Mammary epithelial cell (primary cell): ENCODE measurements around the gene PTGDR2.

ENCODE experiments used
- EZH2 ChIP-seq: IDR thresholded peaks from 2 replicates; pipeline ENCODE4 v1.6.1; 2012; ENCODE audit warnings: low read length, inconsistent platforms, borderline replicate concordance
- TF ChIP-seq, protein P1 (sequence below), 2 donors: IDR thresholded peaks in 1 of 2; conservative IDR thresholded peaks in 1 of 2; 2 replicates each; pipeline ENCODE4 v1.5.1; 2011 to 2012; ENCODE audit warnings: inconsistent platforms in 2 of 2, low read length in 2 of 2, mild to moderate bottlenecking in 2 of 2, control low read depth in 1 of 2, low read depth in 1 of 2; ENCODE audit not compliant: insufficient read depth in 1 of 2; ENCODE audit errors: extremely low read depth in 1 of 2

DNA sequence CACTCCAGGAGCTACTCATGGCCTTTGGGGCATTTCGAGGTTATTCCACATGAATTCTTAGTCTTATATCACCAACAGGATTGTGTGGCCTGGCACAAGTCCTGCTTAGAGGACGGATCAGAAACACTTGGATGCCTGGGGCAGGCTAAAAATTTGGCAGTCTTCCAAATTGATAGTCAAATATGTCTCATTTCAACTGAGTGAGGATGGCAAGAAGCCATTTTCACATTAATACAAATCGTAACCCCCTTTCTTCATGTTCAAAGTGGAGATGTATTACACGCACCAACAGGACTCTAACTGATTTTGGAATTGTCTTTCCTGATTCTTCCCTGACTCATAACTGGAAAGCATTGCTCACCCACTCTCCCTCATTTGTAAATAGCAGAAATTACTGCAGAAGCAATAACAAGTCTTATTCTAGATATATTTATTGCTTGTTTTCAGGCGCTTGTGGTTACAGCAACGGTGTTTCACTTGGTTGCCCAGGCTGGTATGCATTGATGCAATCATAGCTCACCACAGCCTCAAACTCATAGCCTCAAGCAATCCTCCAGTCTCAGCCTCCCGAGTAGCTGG is 24.2 kb downstream of the PTGDR2 start:
- TF ChIP-seq, protein P1, sequence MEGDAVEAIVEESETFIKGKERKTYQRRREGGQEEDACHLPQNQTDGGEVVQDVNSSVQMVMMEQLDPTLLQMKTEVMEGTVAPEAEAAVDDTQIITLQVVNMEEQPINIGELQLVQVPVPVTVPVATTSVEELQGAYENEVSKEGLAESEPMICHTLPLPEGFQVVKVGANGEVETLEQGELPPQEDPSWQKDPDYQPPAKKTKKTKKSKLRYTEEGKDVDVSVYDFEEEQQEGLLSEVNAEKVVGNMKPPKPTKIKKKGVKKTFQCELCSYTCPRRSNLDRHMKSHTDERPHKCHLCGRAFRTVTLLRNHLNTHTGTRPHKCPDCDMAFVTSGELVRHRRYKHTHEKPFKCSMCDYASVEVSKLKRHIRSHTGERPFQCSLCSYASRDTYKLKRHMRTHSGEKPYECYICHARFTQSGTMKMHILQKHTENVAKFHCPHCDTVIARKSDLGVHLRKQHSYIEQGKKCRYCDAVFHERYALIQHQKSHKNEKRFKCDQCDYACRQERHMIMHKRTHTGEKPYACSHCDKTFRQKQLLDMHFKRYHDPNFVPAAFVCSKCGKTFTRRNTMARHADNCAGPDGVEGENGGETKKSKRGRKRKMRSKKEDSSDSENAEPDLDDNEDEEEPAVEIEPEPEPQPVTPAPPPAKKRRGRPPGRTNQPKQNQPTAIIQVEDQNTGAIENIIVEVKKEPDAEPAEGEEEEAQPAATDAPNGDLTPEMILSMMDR (conservative IDR thresholded peaks at IDR 0.05 in 1 of 2, IDR thresholded peaks at IDR 0.05 in 1 of 2; ENCODE audit: extremely low read depth in 1 of 2, insufficient read depth in 1 of 2, low read depth in 1 of 2, low read length in 2 of 2), result no peak
- TF ChIP-seq EZH2, result no peak
